Kidney (tissue), 14 donors: ENCODE data around the gene BTBD9. TPM values are rescaled to one million over a fixed set of nuclear protein-coding genes. Genes with fewer than 3 reads are reported as not detected.

Experiments used
- DNase-seq, 5 donors: peaks; one replicate each; pipeline ENCODE4 v3.0.0-alpha.2; 2013 to 2020
- FAIRE-seq: peaks from 2 replicates; lab custom pipeline; 2012; peaks lifted over from hg19 to GRCh38; lab: Jason Lieb, UNC
- H3K27ac ChIP-seq, 2 donors: one replicate each; pipeline ENCODE4 v1.7.0; 2013; ENCODE audit warnings: low read depth in 2 of 2, low read length in 2 of 2, inconsistent platforms in 1 of 2
- H3K27me3 ChIP-seq: one replicate; pipeline ENCODE4 v1.7.1; 2013; ENCODE audit warnings: low read length, inconsistent platforms; ENCODE audit not compliant: control insufficient read depth, insufficient read depth
- H3K36me3 ChIP-seq, 3 donors: one replicate each; pipeline versions ENCODE4 v1.7.0 to v1.7.1; 2013; ENCODE audit warnings: low read length in 3 of 3, control low read depth in 1 of 3, inconsistent platforms in 1 of 3; ENCODE audit not compliant: insufficient read depth in 3 of 3, control insufficient read depth in 2 of 3
- H3K4me1 ChIP-seq, 3 donors: one replicate each; pipeline versions ENCODE4 v1.7.0 to v1.7.1; 2013; ENCODE audit warnings: low read length in 3 of 3, inconsistent platforms in 1 of 3, low read depth in 1 of 3; ENCODE audit not compliant: control insufficient read depth in 2 of 3, insufficient read depth in 2 of 3
- H3K4me3 ChIP-seq, 3 donors: one replicate each; pipeline versions ENCODE4 v1.7.0 to v1.8.1; 2013; ENCODE audit warnings: low read length in 3 of 3, control low read depth in 1 of 3, inconsistent platforms in 1 of 3
- H3K9ac ChIP-seq, 3 donors: one replicate each; pipeline versions ENCODE4 v1.7.0 to v1.7.1; 2013; ENCODE audit warnings: low read length in 3 of 3, control low read depth in 1 of 3, inconsistent platforms in 1 of 3
- H3K9me3 ChIP-seq, 3 donors: one replicate each; pipeline versions ENCODE4 v1.7.0 to v1.7.1; 2013; ENCODE audit warnings: low read length in 3 of 3, control low read depth in 1 of 3, inconsistent platforms in 1 of 3; ENCODE audit not compliant: control insufficient read depth in 2 of 3, insufficient read depth in 1 of 3
- CTCF ChIP-seq: IDR thresholded peaks from 3 replicates; pipeline ENCODE4 v1.5.1; 2012; ENCODE audit warnings: mild to moderate bottlenecking, moderate library complexity, borderline replicate concordance; ENCODE audit not compliant: insufficient read depth; ENCODE audit errors: extremely low read depth
- intact Hi-C: fragments of 100-400 bp; cut with DNase I; formaldehyde crosslinking; loops from one replicate; pipeline ENCODE4 v1.11.1; 2022
- polyA plus RNA-seq: library from polyadenylated mRNA; stranded (reverse); fragments of 350-450 nt; fragmentation: Illumina TruSeq; extraction: RNeasy Lipid Tissue Mini Kit (QIAGEN cat#74804); gene quantifications from one replicate; pipeline ENCODE4 v1.2.3, GENCODE V29; 2014; ENCODE audit warnings: low read depth, low replicate concordance; ENCODE audit not compliant: insufficient read depth
- total RNA-seq: library from RNA; stranded (reverse); fragmentation: NEBNext Ultra II Directional; extraction: Animal tissue kit (Norgen Biotek cat#: 25700); gene quantifications from one replicate; pipeline ENCODE4 v1.2.1, GENCODE V29; 2021
- donor health status: control.
- donor health status: control.
- donor health status: control.
- donor health status: control.
- donor health status: control.
- donor health status: DM: yes; HTN: yes; CAD: no.
- donor health status: Normal renal cell carcinoma (clear cell type).

Gene BTBD9
- total and polyA plus RNA-seq, 2 donors from 2014 or later = 4.2 to 29.9 TPM

- no peaks in the 10 kb centered on the region for H3K9me3 ChIP-seq
- H3K4me1 ChIP-seq = peaks cover 0 to 4% (median 0%) of the 10 kb centered on the region in 3 donors
- H3K4me3 ChIP-seq = no peak overlapping the region
- DNase-seq (no peak), FAIRE-seq (no peak)
- no peak overlapping the region for H3K9ac ChIP-seq
- intact Hi-C loops = no loop called here
- H3K27ac ChIP-seq = no peak overlapping the region
- no peak for TF ChIP-seq CTCF
- H3K36me3 ChIP-seq = no peaks in the 10 kb centered on the region
- no peaks in the 10 kb centered on the region for H3K27me3 ChIP-seq
Observed at GRCh38 chr6:38179794-38180430, 459.8 kb downstream of the BTBD9 start.

GRCh38 chr6:38179300-38179699, 460.4 kb downstream of the BTBD9 start:
- peaks cover 0 to 4% (median 0%) of the 10 kb centered on the region in 3 donors for H3K4me1 ChIP-seq
- no peak overlapping the region for H3K27ac ChIP-seq
- DNase-seq (no peak), FAIRE-seq (no peak)
- H3K36me3 ChIP-seq = no peaks in the 10 kb centered on the region
- intact Hi-C loops = no loop called here
- H3K9me3 ChIP-seq = no peaks in the 10 kb centered on the region
- no peak for TF ChIP-seq CTCF
- H3K27me3 ChIP-seq = no peaks in the 10 kb centered on the region
- no peak overlapping the region for H3K4me3 ChIP-seq
- H3K9ac ChIP-seq = no peak overlapping the region

- no peak for TF ChIP-seq CTCF
- H3K36me3 ChIP-seq = no peaks in the 10 kb centered on the region
- H3K9ac ChIP-seq = no peak overlapping the region
- H3K4me3 ChIP-seq = no peak overlapping the region
- H3K27ac ChIP-seq = no peak overlapping the region
- DNase-seq = no peak
- intact Hi-C loops = no loop called here
- peaks cover 0 to 4% (median 0%) of the 10 kb centered on the region in 3 donors for H3K4me1 ChIP-seq
- FAIRE-seq = no peak
- no peaks in the 10 kb centered on the region for H3K9me3 ChIP-seq
- no peaks in the 10 kb centered on the region for H3K27me3 ChIP-seq
Observed at GRCh38 chr6:38178584-38178886, 461.2 kb downstream of the BTBD9 start.
